ENCODE results near the gene HOXB5.

DNA sequence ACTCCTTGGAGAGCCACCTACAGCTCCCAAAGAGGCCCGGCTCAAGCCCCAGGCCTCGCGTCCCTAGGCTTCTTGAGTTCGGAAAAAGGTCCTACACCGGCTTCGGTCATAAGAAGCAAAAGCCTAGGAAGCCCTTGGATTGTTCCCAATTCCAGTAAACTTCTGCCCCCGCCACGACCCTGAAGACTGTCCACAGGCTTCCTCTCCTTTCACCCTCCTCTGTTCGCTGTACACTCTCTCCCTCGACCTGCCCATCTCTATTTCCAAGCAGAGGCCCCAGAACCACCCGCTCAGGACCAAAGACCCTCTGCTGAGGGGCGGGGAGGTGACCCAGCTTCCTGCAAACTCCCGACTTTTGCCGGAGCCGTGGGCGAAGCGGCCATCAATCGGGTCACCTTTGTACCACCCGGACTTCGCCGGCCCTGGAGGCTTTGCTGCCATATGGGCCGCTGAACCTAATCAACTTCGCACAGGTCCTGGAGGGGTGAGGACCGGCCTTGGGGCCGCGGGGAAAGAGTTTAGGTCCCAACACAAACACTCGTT, 51.4 kb downstream of the HOXB5 start:
- TF ChIP-seq, protein P1, sequence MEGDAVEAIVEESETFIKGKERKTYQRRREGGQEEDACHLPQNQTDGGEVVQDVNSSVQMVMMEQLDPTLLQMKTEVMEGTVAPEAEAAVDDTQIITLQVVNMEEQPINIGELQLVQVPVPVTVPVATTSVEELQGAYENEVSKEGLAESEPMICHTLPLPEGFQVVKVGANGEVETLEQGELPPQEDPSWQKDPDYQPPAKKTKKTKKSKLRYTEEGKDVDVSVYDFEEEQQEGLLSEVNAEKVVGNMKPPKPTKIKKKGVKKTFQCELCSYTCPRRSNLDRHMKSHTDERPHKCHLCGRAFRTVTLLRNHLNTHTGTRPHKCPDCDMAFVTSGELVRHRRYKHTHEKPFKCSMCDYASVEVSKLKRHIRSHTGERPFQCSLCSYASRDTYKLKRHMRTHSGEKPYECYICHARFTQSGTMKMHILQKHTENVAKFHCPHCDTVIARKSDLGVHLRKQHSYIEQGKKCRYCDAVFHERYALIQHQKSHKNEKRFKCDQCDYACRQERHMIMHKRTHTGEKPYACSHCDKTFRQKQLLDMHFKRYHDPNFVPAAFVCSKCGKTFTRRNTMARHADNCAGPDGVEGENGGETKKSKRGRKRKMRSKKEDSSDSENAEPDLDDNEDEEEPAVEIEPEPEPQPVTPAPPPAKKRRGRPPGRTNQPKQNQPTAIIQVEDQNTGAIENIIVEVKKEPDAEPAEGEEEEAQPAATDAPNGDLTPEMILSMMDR (IDR thresholded peaks at IDR 0.05; ENCODE audit: low read depth, low read length): no peak
- TF ChIP-seq POLR2A (IDR thresholded peaks at IDR 0.05; ENCODE audit: extremely low read depth, insufficient read length) (no peak), MYC (IDR thresholded peaks at IDR 0.05; ENCODE audit: low read depth, low read length) (no peak)
- TF ChIP-seq, protein P2, sequence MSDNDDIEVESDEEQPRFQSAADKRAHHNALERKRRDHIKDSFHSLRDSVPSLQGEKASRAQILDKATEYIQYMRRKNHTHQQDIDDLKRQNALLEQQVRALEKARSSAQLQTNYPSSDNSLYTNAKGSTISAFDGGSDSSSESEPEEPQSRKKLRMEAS (IDR thresholded peaks at IDR 0.05; ENCODE audit: low read depth, low read length): no peak

Data from NB4 (cell line).